Iris pigment epithelial cell (primary cell): ENCODE measurements around the gene SYCP2.

Source experiments
- DNase-seq: peaks from one replicate; pipeline ENCODE4 v3.0.0-alpha.2; 2011; ENCODE audit warnings: low read depth

The SYCP2 gene

GRCh38 chr20:59836767-59837166 lies 96.7 kb downstream of the SYCP2 start:
- DNase-seq: no peak

GRCh38 chr20:59835448-59836395 lies 97.7 kb downstream of the SYCP2 start:
- no peak for DNase-seq

- DNase-seq: no peak
These were observed 98.4 kb downstream of the SYCP2 start for GRCh38 chr20:59835057-59835447.

- no peak for DNase-seq
These were observed 100.8 kb downstream of the SYCP2 start for GRCh38 chr20:59832406-59833363.

- DNase-seq: no peak
These were observed 101.5 kb downstream of the SYCP2 start for GRCh38 chr20:59831916-59832270.

- no peak for DNase-seq
These were observed 102.2 kb downstream of the SYCP2 start for GRCh38 chr20:59831024-59831915.

GRCh38 chr20:59830665-59831023 lies 102.8 kb downstream of the SYCP2 start:
- DNase-seq: no peak

GRCh38 chr20:59829786-59830664 lies 103.4 kb downstream of the SYCP2 start:
- DNase-seq: no peak

- no peak for DNase-seq
These were observed 104.2 kb downstream of the SYCP2 start for GRCh38 chr20:59829054-59829785.

- no peak for DNase-seq
These were observed 105.0 kb downstream of the SYCP2 start for GRCh38 chr20:59828125-59829053.

GRCh38 chr20:59827138-59828056 lies 106.0 kb downstream of the SYCP2 start:
- no peak for DNase-seq

- DNase-seq: no peak
These were observed 107.3 kb downstream of the SYCP2 start for GRCh38 chr20:59825944-59826759.

GRCh38 chr20:59825563-59825920 lies 107.9 kb downstream of the SYCP2 start:
- no peak for DNase-seq

- DNase-seq: no peak
These were observed 108.5 kb downstream of the SYCP2 start for GRCh38 chr20:59824711-59825562.

- no peak for DNase-seq
These were observed 109.8 kb downstream of the SYCP2 start for GRCh38 chr20:59823491-59824259.
